ENCODE data around the gene IL1RL1. TPM values are rescaled to one million over a fixed set of nuclear protein-coding genes. Genes with fewer than 3 reads are reported as not detected.

IL1RL1 gene
- total RNA-seq, 4 donors from 2014 or later: 0.98 to 6.6 (median 1.2) TPM

- no peak for TF ChIP-seq CTCF (IDR thresholded peaks at IDR 0.05)
- no peak for TF ChIP-seq EP300 (IDR thresholded peaks at IDR 0.05)
- TF ChIP-seq POLR2AphosphoS5 (IDR thresholded peaks at IDR 0.05): no peak
- TF ChIP-seq POLR2A (IDR thresholded peaks at IDR 0.05): no peak
- no peaks in the 10 kb centered on the region for H3K27me3 ChIP-seq
- H3K4me1 ChIP-seq: no peaks in the 10 kb centered on the region
- H3K4me3 ChIP-seq: no peak overlapping the region
- H3K27ac ChIP-seq: no peak overlapping the region
- H3K36me3 ChIP-seq: no peaks in the 10 kb centered on the region
- WGBS: 76% methylated on average over 4 of the region's 4 CpGs
- no peaks in the 10 kb centered on the region for H3K9me3 ChIP-seq
- DNase-seq (ENCODE audit: low spot score in 2 of 2): no peak
Measured at GRCh38 chr2:102291319-102292075, 19.9 kb upstream of the IL1RL1 start.

GRCh38 chr2:102294802-102295489, 16.4 kb upstream of the IL1RL1 start:
- Histone ChIP-seq H3K27me3 (no peaks in the 10 kb centered on the region), H3K4me3 (no peak overlapping the region), H3K4me1 (no peaks in the 10 kb centered on the region), H3K27ac (no peak overlapping the region), H3K36me3 (no peaks in the 10 kb centered on the region), H3K9me3 (no peaks in the 10 kb centered on the region)
- DNase-seq (ENCODE audit: low spot score in 2 of 2): no peak
- TF ChIP-seq POLR2AphosphoS5 (IDR thresholded peaks at IDR 0.05): no peak
- no peak for TF ChIP-seq EP300 (IDR thresholded peaks at IDR 0.05)
- no peak for TF ChIP-seq CTCF (IDR thresholded peaks at IDR 0.05)
- TF ChIP-seq POLR2A (IDR thresholded peaks at IDR 0.05): no peak
- 73% methylated on average over 3 of the region's 3 CpGs for WGBS

GRCh38 chr2:102295566-102295965, 15.8 kb upstream of the IL1RL1 start:
- Histone ChIP-seq H3K4me1 (no peaks in the 10 kb centered on the region), H3K36me3 (no peaks in the 10 kb centered on the region), H3K9me3 (no peaks in the 10 kb centered on the region), H3K4me3 (no peak overlapping the region), H3K27ac (no peak overlapping the region), H3K27me3 (no peaks in the 10 kb centered on the region)
- no peak for DNase-seq (ENCODE audit: low spot score in 2 of 2)
- TF ChIP-seq POLR2A (IDR thresholded peaks at IDR 0.05) (no peak), EP300 (IDR thresholded peaks at IDR 0.05) (no peak), CTCF (IDR thresholded peaks at IDR 0.05) (no peak), POLR2AphosphoS5 (IDR thresholded peaks at IDR 0.05) (no peak)
- WGBS: 82% methylated on average over 1 of the region's 1 CpG

- TF ChIP-seq POLR2AphosphoS5 (IDR thresholded peaks at IDR 0.05) (no peak), CTCF (IDR thresholded peaks at IDR 0.05) (no peak), EP300 (IDR thresholded peaks at IDR 0.05) (no peak)
- no peaks in the 10 kb centered on the region for H3K4me1 ChIP-seq
- H3K27ac ChIP-seq: no peak overlapping the region
- no peak for DNase-seq (ENCODE audit: low spot score in 2 of 2)
- H3K9me3 ChIP-seq: no peaks in the 10 kb centered on the region
- H3K4me3 ChIP-seq: no peak overlapping the region
- no peaks in the 10 kb centered on the region for H3K36me3 ChIP-seq
- H3K27me3 ChIP-seq: no peaks in the 10 kb centered on the region
Measured at GRCh38 chr2:102296449-102296848, 14.9 kb upstream of the IL1RL1 start.

- H3K9me3 ChIP-seq: no peaks in the 10 kb centered on the region
- no peak for DNase-seq (ENCODE audit: low spot score in 2 of 2)
- WGBS: 90% methylated on average over 3 of the region's 3 CpGs
- H3K4me3 ChIP-seq: no peak overlapping the region
- H3K4me1 ChIP-seq: no peaks in the 10 kb centered on the region
- TF ChIP-seq EP300 (IDR thresholded peaks at IDR 0.05) (no peak), POLR2A (IDR thresholded peaks at IDR 0.05) (no peak), CTCF (IDR thresholded peaks at IDR 0.05) (no peak), POLR2AphosphoS5 (IDR thresholded peaks at IDR 0.05) (no peak)
- H3K36me3 ChIP-seq: no peaks in the 10 kb centered on the region
- no peaks in the 10 kb centered on the region for H3K27me3 ChIP-seq
- no peak overlapping the region for H3K27ac ChIP-seq
Measured at GRCh38 chr2:102297891-102298290, 13.5 kb upstream of the IL1RL1 start.

Measured in suprapubic skin (tissue), 4 donors.